OCI-LY1 (cell line): ENCODE data around the gene ESYT2.

Source experiments
- EZH2 ChIP-seq: fragments of 200-600 bp; sonication (generic), shearing (Covaris generic); IDR thresholded peaks from 2 replicates; pipeline ENCODE4 v1.8.0; 2017; ENCODE audit warnings: borderline replicate concordance, mixed run types, mild to moderate bottlenecking, antibody characterized with exemption, low read length, moderate library complexity, mixed read lengths
- TF ChIP-seq, protein P1 (sequence below): fragments of 200-600 bp; sonication (generic), shearing (Covaris generic); IDR thresholded peaks from 2 replicates; pipeline ENCODE4 v1.5.1; 2017; ENCODE audit warnings: mild to moderate bottlenecking, antibody characterized with exemption, low read length, moderate library complexity, mixed read lengths

- TF ChIP-seq, protein P1, sequence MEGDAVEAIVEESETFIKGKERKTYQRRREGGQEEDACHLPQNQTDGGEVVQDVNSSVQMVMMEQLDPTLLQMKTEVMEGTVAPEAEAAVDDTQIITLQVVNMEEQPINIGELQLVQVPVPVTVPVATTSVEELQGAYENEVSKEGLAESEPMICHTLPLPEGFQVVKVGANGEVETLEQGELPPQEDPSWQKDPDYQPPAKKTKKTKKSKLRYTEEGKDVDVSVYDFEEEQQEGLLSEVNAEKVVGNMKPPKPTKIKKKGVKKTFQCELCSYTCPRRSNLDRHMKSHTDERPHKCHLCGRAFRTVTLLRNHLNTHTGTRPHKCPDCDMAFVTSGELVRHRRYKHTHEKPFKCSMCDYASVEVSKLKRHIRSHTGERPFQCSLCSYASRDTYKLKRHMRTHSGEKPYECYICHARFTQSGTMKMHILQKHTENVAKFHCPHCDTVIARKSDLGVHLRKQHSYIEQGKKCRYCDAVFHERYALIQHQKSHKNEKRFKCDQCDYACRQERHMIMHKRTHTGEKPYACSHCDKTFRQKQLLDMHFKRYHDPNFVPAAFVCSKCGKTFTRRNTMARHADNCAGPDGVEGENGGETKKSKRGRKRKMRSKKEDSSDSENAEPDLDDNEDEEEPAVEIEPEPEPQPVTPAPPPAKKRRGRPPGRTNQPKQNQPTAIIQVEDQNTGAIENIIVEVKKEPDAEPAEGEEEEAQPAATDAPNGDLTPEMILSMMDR: no peak
- TF ChIP-seq EZH2: no peak
Measured at GRCh38 chr7:158860394-158860793, 31.1 kb upstream of the ESYT2 start.
